Stimulated activated CD4-positive, alpha-beta T cell treated with anti-CD3 and anti-CD28 coated beads, Interleukin-4, amount 100 ng/mL, for 1 hour (primary cell): Measurements from ENCODE around the gene CCDC57.

Experiments
- DNase-seq: peaks from one replicate; pipeline ENCODE4 v3.0.0-alpha.2; 2020

CCDC57 gene

DNA sequence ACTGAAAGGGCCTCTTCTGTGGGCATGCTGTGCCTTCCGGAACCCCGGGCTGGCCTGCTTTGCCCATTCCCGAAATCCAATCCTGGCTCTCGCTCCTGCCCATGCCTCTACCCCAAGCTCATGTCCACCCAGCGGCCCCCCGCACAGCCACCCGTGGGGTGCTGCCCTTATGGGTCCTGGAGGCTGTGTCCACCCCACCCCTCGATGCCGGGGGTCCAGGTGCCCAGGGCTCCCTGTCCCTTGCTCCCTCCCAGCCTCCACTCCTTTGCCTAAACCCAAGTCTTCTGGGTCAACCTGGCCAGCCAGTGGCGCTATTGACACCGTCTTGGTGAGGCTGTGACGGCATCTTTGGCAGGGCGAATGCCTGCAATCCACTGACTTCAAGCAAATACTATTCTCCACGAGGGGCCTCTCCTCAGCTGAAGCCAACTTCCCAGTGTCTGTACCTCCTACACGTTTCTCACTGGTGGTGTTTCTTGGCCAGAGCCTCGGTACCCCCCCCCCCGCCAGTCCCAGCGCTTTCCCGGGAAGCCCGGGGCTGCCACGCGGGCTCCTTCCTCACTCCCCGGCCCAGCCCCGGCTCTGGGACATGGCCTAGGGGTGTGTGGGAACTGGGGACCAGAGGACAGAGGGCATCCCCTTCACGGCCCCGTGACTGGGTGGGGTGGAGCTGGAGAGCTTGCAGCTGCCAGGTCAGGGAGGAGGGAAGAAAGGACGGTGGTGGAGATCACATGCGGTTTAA lies 134.9 kb downstream of the CCDC57 start:
- DNase-seq: no peak

DNA sequence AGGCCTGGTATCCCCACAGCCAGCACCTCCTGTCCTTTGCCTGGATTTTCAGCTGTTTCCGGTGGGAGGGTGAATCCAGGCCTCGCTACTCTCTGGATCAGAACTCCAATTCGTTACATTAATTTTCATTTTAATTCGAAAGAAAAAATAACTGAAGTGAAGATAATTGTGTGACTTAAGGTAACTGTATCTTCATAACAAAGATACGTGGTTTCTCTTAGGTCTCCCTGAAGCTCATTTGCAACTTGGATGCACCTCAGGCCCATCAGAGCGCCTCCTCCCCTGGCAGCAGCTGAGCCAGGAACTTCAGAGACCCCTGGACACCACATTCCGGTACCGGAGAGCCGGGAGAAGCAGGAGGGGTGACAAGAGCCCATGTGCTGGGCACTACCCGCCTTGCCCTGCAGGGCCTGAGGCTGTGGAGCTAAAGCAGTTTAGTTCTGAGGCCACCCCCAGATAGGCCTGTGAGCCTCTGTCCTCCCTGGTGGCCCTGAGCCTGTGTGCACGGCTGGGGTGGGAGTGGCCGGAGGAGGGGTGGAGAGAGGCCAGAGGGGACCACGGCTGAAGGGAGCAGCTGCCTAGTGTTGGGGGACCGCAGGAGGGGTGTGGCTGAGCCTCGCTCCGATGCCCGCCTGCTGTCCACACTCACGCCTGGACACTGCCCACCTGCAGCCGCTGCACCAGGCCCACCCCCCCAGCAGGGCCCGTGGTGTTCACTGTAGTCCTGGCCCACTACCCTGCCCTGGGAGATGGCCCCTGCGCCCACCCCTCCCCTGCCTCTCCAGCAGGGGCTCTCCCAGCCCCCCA lies 135.7 kb downstream of the CCDC57 start:
- DNase-seq: no peak

DNA sequence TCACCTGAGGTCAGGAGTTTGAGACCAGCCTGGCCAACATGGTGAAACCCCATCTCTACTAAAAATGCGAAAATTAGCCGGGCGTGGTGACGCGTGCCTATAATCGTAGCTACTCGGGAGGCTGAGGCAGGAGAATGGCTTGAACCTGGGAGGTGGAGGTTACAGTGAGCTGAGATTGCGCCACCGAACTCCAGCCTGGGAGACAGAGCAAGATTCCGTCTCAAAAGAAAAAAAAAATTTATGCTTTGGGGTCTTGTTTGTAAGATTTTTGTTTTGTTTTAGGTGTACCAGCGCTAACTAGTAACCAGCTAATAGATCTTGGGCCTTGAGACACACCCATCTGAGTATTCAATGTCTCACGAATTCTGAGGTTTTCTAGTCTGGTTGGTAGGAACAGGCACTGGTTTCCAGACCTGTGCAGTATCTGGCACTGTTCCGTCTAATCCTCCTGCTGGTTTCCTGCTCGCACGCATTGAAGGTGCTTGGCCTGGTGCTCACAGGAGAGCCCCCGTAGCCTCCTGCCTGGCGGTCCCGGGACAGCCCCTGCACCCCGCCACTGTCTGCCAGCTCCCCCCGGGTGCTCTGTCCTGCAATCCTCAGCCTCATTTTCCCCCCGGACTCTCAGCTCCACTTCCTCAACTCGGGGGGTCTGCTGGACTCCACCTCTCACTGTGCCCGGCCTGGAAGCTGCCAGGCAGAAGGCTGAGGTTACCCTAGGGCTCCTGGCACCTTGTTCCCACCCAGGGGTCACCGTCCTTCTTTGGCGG lies 136.4 kb downstream of the CCDC57 start:
- DNase-seq: no peak

DNA sequence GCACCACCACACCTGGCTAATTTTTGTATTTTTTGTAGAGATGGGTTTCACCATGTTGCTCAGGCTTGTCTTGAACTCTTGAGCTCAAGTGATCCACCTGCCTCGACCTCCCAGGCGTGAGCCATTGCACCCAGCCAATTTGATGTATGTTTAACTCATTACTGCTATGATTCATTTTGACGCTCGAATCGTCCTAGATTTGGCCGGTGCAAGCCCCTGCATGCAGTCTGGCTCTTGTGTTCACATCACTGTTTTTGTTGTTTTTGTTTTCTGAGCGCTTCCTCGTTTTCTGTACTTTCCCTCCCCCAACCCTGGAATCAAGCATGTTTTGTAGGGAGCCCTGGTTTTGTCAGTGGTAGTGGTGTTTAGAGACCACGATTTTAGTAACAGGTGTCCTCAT lies 139.2 kb downstream of the CCDC57 start:
- no peak for DNase-seq

DNA sequence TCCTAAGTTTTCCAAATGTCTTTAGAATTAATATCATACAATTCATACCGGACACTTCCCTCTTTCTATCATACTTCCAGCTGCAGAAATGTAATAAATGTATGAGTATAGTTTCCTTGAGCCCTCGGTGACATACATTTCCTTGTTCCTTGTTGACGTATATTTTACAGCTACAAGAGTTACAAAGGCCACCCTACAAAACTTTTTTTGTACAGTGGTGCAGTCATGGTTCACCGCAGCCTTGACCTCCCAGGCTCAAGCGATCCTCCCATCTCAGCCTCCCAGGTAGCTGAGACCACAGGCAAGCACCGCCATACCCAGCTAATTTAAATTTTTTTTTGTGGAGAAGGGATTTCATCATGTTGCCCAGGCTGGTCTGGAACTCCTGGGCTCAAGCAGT lies 139.8 kb downstream of the CCDC57 start:
- no peak for DNase-seq

DNA sequence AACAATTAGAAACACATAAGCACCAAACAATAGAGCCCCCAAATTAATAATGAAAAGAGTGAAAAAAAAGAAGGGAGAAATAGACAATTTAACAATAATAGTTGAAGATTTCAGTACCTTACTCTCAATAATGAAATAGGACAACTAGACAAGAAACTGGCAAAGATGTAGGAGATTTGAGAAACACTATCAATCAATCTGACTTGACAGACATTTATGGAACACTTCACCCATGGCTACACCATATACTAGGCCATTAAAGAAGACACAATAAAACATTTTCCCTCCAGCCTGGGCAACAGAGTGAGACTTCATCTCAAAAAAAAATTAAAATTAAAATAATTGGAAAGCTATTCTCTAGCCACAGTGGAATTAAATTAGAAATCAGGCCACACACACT lies 142.0 kb downstream of the CCDC57 start:
- DNase-seq: no peak

DNA sequence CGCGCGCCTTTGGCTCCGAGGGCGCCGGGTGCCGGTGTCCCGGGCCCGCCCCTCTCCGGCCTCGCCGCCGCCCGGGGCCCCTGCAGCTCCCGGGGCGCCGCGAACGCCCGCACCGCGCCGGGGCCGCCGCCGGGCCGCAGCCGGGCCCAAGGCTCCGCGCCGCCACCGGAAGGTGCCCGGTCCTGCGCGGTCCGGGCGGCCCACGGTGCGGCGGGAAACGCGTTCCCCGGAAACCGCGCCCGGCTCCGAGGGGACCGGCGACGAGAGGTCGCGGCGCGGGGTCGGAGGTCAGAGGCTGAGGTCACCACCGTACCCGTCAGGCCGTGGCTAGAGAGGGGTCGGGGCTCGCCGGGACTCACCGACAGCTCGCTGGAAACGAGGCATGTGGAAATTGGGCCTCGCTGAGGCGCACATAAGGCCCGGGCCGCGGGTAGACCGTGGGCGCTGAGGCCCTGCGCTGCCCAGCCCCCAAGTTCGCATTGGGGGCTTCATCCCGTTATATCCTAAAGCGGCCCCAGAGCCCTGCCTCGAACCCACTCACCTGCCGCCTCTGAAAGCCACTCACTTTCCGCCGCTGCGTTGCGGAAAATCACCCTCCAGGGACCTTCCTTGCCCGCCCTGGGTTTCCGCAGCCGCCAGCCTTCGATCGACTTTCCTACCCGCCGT lies 146.9 kb downstream of the CCDC57 start, which contains the start of gene DUS1L:
DUS1L (minus strand) TSS at position 167 of the 666 bp plus-strand sequence. CDS start 745 bp downstream, outside the sequence.
- DNase-seq: peak; percentile 74

DNA sequence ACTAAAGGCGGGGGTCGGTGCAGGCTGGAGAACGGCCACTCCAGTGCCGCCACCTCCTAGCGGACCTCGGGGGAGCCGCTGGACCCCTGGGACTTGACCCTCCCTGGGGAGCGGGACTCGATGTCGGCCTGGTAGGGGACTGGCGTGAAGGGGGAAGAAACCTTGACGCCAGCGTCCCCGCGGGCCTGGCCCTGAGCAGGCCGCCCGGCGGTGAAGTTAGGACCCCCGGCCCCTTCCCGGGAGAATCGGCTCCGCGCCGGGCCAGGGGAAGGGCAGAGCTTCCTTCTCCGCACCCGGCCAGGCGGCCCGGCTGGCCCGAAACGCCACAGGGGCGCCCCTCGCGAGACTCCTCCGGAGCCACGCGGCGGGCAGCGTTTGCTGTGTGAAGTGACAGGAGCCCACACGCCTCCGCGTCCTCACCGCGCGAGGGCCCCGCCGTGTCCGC lies 147.4 kb downstream of the CCDC57 start:
- peak; percentile 43 for DNase-seq

DNA sequence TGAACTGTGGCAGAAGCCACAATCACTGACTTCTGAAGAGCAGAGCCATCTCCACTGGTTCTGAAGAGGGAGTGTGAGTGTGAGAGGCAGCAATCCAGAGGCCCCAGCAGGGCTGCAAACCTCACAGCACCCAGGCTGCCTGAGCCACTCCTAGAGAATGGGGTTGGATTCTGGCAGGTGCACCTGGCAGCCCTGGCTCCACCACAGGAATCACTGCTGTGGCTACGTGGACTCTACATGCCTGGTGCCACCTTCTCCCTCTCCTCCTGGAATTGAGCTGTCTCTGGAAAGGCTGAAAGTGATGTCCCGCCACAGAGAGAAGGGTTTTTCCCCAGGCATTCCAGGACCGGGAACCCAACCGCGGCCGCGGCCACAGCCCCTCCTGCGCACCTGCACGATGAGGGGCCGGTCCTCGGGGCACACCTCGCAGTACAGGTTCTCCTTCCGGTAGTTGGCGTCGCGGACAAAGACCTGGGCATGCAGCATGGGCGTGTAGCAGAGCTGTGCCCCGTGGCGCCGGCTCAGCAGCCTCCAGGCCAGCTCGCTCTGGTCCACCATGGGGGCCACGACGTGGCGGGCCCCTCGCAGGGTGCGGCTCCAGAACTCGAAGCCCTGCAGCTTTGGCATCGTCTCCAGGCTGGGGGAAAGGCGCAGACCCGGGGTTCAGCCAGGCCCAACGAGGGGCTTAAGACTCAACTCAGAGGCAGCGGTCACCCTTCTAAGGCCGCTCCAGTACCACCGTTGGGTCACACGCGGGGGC lies 148.0 kb downstream of the CCDC57 start:
- DNase-seq: peak; percentile 8

DNA sequence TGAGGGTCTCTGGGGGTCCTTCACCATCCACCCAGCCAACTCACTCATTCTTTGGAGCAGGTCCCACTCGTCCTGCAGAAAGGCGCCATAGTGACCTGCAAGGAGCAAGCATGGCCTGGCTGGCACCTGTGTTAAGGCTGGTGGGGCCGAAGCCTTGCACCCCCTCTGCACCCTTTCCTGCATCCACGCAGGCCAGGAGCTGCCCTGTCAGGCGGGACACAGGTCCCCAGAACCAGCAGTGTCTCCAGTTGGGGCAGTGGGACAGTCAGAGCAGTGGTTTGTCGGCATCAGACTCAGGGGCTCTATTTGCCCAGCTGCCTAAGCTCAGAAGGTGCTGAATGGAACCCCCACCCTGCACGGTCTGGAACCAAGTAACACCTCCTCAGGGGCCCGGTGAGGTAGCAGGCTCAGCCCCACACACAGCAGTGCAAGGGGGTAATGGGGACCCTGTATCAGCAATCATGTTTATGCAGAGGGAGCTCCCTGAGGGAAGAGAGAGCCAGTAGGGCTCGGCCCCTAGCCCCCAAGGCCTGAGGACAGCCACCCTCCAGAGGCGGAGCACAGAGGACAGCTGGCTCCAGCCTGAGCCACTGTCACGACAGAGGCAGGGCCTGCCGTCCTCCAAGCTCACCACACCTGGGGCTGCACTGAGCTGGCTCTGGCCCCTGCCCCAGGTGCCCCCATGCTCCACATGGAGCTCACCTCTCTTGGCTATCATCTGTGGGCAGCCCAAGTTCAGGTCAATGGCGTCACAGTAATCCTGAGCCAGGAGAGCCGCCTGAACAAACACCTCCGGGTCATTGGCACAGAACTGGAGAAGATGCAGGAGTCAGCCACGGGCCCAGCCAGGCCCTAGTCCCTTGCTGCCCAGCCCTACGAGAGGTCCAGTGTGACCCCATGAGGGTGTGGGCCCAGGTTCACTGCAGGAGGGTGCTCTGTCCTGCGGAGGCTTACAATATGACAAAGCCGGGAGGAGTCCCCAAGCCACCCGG lies 148.9 kb downstream of the CCDC57 start:
- DNase-seq: no peak

DNA sequence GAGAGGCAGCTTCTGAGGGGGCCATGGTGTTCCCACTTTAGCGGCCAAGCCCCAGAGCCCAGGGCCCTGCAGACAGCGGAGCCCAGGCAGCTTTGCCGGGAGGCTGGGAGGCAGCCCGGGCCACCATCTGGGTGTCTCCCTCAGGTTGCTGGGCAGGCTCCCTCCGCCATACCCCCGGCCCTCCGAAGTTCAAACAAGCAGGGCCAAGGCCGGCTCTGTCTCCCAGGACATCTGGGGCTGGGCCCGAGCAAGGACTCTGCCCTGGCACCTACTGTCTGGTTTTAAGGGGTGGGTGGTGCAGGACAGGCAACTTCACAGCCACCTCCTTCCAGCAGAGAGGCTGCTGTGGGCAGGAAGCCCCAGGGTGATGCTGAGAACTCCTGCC lies 149.7 kb downstream of the CCDC57 start:
- no peak for DNase-seq

DNA sequence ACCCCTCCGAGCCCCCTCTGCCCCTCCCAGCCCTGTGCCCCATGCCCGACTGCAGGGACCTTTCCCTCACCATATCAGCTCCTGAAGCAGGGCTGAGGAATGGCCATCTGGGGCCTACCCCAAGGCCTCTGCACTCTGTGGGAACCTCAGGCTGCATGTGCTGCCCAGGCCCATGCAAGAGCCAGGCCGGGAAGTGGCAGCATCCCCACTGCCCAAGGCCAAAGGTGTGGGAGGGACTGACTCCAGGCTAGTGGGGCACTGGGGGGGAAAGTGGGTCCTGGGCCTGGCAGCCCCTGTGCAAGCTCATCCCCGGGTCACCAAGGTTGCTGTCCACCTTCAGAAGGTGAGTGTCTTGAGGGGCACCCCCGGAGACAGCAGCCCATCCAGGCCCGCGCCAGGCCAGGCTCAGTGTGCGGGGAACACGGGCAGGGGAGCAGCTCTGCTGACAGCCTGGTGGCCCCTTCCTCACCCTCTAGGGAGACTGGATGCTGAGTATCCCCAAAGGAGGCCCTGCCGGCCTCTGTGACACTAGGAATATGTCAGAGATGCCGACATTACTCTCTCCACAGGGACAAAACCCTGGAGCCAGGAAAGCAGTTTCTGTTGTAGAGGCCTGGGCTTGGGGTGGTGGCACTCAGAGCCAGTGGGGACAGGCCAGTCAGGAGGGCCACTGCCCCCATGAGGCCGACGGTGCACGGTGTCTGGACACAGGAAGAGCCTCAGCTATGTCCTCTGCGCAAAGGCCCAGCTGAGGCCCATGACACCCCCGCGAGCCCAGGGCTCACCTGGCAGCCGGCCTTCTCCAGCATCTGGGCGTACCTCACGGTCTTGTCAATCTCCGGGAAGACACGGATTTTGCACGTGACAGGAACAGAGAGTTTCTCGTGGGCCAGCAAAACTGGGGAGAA lies 150.3 kb downstream of the CCDC57 start:
- no peak for DNase-seq

DNA sequence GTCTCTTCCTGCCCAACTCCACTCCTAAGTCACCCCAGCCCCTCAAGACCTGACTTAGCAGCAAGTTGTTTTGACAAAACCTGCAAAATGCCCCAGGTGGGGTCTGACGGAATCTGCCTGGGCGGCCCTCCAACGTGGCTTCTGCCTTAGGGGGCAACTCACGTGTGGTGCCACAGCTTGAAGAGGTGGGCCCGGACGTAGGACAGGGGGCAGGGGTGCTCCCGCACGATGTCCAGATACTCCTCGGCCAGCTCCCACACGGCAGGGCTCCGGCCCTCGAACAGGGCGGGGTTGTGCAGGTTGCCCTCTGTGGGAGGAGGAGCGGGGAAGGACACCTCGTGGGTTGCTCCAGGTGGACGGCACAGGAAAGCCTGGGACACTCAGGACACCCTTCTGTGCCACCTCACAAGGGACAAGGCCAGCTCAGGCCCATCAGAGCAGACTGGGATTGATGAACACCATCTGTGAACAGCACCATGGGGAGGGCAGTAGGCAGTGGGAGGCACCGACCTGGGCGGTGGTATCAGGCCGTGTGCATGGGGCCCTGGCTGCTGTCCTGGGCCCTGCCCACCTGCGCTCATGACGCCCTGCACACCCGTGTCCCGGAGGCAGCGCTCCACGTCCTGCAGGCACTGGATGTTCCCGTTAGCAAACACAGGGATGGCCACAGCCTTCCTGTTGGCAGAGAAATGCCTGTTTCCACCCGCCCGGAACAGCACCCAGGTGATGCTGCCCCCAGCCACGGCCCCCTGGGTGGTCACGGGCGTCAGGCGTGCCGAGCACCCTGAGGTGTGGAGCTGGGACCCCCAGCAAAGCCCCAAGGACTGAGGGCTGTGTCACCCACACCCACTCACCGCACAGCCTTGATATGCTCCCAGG lies 151.4 kb downstream of the CCDC57 start:
- peak; percentile 2 for DNase-seq

DNA sequence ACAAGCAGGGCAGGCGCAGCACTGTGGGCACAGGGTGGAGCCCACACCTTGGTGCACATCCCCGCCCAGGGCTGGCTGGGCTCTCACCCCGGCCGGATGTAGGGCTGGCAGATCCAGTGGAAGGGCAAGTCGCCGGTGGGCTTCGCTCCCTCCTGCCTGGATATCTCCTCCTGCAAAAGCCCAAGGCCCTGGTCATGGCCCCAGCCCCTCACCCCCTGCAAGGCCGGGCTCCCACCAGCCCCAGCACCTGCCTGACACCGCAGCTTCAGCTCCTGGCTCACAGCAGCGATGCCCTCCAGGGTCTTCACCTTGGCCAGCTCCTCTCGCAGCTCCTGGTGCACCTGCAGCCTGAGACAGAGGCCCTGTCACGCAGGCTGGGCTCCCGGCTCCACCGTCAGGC lies 152.0 kb downstream of the CCDC57 start:
- no peak for DNase-seq

DNA sequence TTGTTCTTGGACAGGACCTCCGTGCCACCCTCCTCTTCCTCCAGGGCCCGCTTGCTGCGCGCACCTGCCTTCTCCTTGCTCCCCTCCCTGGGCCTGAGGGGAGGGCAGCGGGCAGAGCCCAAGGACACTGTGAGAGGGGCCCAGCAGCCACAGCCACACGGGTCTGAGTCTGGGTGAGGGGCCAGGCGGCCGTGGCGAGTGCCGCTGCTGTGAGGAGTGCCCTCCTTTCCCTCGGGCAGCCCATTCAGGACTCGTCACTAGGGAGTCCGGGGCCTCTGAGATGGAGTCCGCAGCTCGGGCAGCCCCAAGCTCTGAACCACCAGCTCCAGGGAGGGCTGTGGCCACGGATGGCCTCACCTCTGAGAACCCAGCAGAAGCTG lies 152.7 kb downstream of the CCDC57 start:
- no peak for DNase-seq

DNA sequence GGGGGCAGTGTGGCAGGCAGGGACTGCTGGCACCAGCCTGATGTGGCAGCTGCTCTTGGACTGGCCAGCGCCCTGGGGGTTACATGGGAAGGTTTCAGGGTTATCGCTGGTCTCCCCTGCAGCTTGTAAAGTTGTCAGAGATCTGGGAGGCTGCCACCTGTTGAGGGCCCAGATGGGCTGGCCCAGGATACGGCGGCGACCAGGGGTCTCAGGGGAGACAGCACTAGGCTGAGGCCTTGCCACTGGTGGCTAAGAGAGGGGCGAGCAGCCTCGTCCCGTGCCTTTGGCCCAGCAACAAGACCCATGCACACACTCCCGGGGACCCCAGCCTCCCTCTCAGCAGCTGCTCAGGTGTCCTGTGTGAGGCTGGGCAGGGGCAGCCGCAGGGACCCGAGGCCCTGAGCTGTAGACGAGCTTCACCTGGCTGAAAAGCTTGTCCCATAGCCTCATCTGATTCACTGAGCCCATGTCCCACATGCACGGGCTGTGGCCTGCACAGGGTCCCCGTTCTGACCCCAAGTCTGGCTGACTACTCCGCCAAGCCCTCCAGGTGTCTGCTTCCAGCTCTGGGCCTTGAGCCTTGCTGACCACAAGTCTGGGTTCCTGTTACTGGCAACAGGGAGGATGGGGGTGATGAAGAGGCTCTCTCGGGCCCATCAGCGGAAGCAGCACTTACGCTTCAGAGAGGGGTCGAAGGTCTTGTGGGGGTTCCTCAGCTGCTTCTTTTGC lies 153.2 kb downstream of the CCDC57 start:
- peak; percentile 2 for DNase-seq

DNA sequence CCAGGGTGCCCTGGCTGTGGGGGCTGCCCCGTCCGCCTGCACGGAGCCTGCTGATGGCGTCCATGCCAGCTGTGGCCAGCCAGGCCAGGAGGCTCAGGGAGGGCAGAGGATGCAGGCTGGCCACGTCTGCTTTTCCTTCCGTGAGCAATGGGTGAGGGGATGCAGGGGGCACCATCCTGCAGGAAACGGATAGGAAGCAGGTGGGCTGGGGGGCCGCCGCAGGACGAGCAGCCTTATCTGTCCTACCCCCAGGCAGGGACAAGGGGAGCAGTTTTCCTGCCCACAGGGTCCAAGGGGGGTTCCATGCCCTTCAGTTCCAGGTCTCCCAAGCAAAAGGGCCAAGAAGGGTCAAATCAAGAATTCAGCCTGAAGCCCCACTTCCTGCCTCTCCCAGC lies 153.8 kb downstream of the CCDC57 start:
- DNase-seq: no peak
